Kidney (tissue), 14 donors: ENCODE results near the gene DDIT3. TPM values are rescaled to one million over a fixed set of nuclear protein-coding genes. Genes with fewer than 3 reads are reported as not detected.

Experiments
- DNase-seq, 5 donors: peaks; one replicate each; pipeline ENCODE4 v3.0.0-alpha.2; 2013 to 2020
- FAIRE-seq: peaks from 2 replicates; lab custom pipeline; 2012; peaks lifted over from hg19 to GRCh38; lab: Jason Lieb, UNC
- H3K27ac ChIP-seq, 2 donors: one replicate each; pipeline ENCODE4 v1.7.0; 2013; ENCODE audit warnings: low read depth in 2 of 2, low read length in 2 of 2, inconsistent platforms in 1 of 2
- H3K27me3 ChIP-seq: one replicate; pipeline ENCODE4 v1.7.1; 2013; ENCODE audit warnings: low read length, inconsistent platforms; ENCODE audit not compliant: control insufficient read depth, insufficient read depth
- H3K36me3 ChIP-seq, 3 donors: one replicate each; pipeline versions ENCODE4 v1.7.0 to v1.7.1; 2013; ENCODE audit warnings: low read length in 3 of 3, control low read depth in 1 of 3, inconsistent platforms in 1 of 3; ENCODE audit not compliant: insufficient read depth in 3 of 3, control insufficient read depth in 2 of 3
- H3K4me1 ChIP-seq, 3 donors: one replicate each; pipeline versions ENCODE4 v1.7.0 to v1.7.1; 2013; ENCODE audit warnings: low read length in 3 of 3, inconsistent platforms in 1 of 3, low read depth in 1 of 3; ENCODE audit not compliant: control insufficient read depth in 2 of 3, insufficient read depth in 2 of 3
- H3K4me3 ChIP-seq, 3 donors: one replicate each; pipeline versions ENCODE4 v1.7.0 to v1.8.1; 2013; ENCODE audit warnings: low read length in 3 of 3, control low read depth in 1 of 3, inconsistent platforms in 1 of 3
- H3K9ac ChIP-seq, 3 donors: one replicate each; pipeline versions ENCODE4 v1.7.0 to v1.7.1; 2013; ENCODE audit warnings: low read length in 3 of 3, control low read depth in 1 of 3, inconsistent platforms in 1 of 3
- H3K9me3 ChIP-seq, 3 donors: one replicate each; pipeline versions ENCODE4 v1.7.0 to v1.7.1; 2013; ENCODE audit warnings: low read length in 3 of 3, control low read depth in 1 of 3, inconsistent platforms in 1 of 3; ENCODE audit not compliant: control insufficient read depth in 2 of 3, insufficient read depth in 1 of 3
- intact Hi-C: fragments of 100-400 bp; cut with DNase I; formaldehyde crosslinking; loops from one replicate; pipeline ENCODE4 v1.11.1; 2022
- polyA plus RNA-seq: library from polyadenylated mRNA; stranded (reverse); fragments of 350-450 nt; fragmentation: Illumina TruSeq; extraction: RNeasy Lipid Tissue Mini Kit (QIAGEN cat#74804); gene quantifications from one replicate; pipeline ENCODE4 v1.2.3, GENCODE V29; 2014; ENCODE audit warnings: low read depth, low replicate concordance; ENCODE audit not compliant: insufficient read depth
- total RNA-seq: library from RNA; stranded (reverse); fragmentation: NEBNext Ultra II Directional; extraction: Animal tissue kit (Norgen Biotek cat#: 25700); gene quantifications from one replicate; pipeline ENCODE4 v1.2.1, GENCODE V29; 2021
- TF ChIP-seq, protein P1 (sequence below): IDR thresholded peaks from 3 replicates; pipeline ENCODE4 v1.5.1; 2012; ENCODE audit warnings: mild to moderate bottlenecking, moderate library complexity, borderline replicate concordance; ENCODE audit not compliant: insufficient read depth; ENCODE audit errors: extremely low read depth
- donor health status: control.
- donor health status: control.
- donor health status: control.
- donor health status: control.
- donor health status: control.
- donor health status: DM: yes; HTN: yes; CAD: no.
- donor health status: Normal renal cell carcinoma (clear cell type).

Gene DDIT3
- total and polyA plus RNA-seq, 2 donors from 2014 or later, result 34.1 to 83.1 TPM

DNA sequence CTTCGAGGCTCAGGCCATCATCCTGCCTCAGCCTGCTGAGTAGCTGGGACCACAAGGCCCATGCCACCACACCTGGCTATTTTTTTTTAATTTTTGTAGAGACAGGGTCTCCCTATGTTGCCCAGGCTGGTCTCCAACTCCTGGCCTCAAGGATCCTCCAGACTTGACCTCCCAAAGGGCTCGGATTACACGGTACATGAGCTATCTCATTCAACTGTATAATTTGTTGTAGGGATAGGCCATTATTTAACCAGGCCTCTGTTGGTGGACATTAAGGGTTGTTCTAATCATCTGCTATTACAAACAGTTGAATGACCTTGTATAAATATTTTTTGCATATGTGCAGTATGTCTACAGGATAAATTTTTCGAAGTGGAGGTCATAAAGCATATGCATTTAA, 38.5 kb upstream of the DDIT3 start:
- peaks cover 2% of the 10 kb centered on the region for H3K27me3 ChIP-seq
- DNase-seq (no peak), FAIRE-seq (no peak)
- no peak overlapping the region for H3K4me3 ChIP-seq
- no peak overlapping the region for H3K27ac ChIP-seq
- TF ChIP-seq, protein P1, sequence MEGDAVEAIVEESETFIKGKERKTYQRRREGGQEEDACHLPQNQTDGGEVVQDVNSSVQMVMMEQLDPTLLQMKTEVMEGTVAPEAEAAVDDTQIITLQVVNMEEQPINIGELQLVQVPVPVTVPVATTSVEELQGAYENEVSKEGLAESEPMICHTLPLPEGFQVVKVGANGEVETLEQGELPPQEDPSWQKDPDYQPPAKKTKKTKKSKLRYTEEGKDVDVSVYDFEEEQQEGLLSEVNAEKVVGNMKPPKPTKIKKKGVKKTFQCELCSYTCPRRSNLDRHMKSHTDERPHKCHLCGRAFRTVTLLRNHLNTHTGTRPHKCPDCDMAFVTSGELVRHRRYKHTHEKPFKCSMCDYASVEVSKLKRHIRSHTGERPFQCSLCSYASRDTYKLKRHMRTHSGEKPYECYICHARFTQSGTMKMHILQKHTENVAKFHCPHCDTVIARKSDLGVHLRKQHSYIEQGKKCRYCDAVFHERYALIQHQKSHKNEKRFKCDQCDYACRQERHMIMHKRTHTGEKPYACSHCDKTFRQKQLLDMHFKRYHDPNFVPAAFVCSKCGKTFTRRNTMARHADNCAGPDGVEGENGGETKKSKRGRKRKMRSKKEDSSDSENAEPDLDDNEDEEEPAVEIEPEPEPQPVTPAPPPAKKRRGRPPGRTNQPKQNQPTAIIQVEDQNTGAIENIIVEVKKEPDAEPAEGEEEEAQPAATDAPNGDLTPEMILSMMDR, result no peak
- H3K36me3 ChIP-seq, result no peaks in the 10 kb centered on the region
- H3K9me3 ChIP-seq, result no peaks in the 10 kb centered on the region
- no peak overlapping the region for H3K9ac ChIP-seq
- no peaks in the 10 kb centered on the region for H3K4me1 ChIP-seq
- intact Hi-C loops, result no loop called here

DNA sequence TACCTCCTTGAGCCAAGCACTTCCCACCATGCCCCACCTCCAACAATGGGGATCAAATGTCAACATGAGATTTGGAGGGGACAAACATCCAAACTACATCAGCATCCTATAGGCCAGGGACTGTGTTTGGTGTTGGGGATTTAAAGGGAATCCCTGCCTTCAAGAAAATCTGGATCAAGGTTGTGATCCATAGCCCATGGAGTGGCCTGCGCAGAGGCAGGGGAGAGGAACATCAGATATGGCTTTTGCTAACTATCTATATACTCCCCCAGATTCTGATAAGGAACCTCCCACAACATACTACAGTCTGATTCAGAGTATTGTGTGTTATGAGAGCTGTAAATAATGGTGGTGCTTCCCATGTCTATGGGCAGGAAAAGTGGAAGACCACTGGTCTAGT, 34.6 kb upstream of the DDIT3 start:
- H3K27ac ChIP-seq, result no peak overlapping the region
- FAIRE-seq (no peak), DNase-seq (no peak)
- TF ChIP-seq, protein P1, result no peak
- intact Hi-C loops, result no loop called here
- no peak overlapping the region for H3K4me3 ChIP-seq
- peaks cover 2% of the 10 kb centered on the region for H3K27me3 ChIP-seq
- peaks cover 0 to 3% (median 0%) of the 10 kb centered on the region in 3 donors for H3K4me1 ChIP-seq
- H3K9me3 ChIP-seq, result no peaks in the 10 kb centered on the region
- no peaks in the 10 kb centered on the region for H3K36me3 ChIP-seq
- no peak overlapping the region for H3K9ac ChIP-seq

DNA sequence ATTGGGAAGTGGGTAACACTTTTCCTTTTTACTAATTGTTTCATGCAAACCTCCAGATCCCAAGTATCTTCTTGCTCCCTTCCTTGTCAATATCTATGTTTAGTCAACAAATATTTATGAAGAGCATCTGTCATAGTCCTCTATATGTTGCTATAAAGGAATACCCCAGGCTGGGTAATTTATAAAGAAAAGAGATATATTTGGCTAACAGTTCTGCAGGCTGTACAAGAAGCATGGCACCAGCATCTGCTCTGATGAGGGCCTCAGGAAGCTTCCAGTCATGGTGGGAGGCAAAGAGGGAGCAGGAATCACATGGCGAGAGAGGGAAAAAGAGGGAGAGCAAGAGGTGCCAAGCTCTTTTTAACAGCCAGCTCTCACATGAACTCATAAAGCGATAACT, 34.1 kb upstream of the DDIT3 start:
- intact Hi-C loops, result no loop called here
- FAIRE-seq (no peak), DNase-seq (no peak)
- no peak overlapping the region for H3K27ac ChIP-seq
- peaks cover 4% of the 10 kb centered on the region for H3K27me3 ChIP-seq
- no peaks in the 10 kb centered on the region for H3K36me3 ChIP-seq
- no peak overlapping the region for H3K4me3 ChIP-seq
- peaks cover 0 to 5% (median 0%) of the 10 kb centered on the region in 3 donors for H3K4me1 ChIP-seq
- H3K9ac ChIP-seq, result no peak overlapping the region
- TF ChIP-seq, protein P1, result no peak
- H3K9me3 ChIP-seq, result no peaks in the 10 kb centered on the region
